T-helper 17 cell (primary cell): ENCODE data around the gene COL18A1. TPM values are rescaled to one million over a fixed set of nuclear protein-coding genes. Genes with fewer than 3 reads are reported as not detected.
A peak's percentile ranks its signal among the peaks of the same experiment; 100 is the strongest.

Source experiments
- ATAC-seq: fragments of 150-1000 bp; cut with Tn5 transposase; 2 replicates; pipeline ENCODE4 v1.10.0; 2021; ENCODE audit warnings: mild to moderate bottlenecking, moderate library complexity
- DNase-seq, 3 donors: peaks; one replicate each; pipeline versions ENCODE4 v3.0.0 to v3.0.0-alpha.2; 2020 to 2021
- H3K9me3 ChIP-seq: one replicate; pipeline ENCODE4 v1.7.0; 2013; ENCODE audit warnings: low read length, mild to moderate bottlenecking; ENCODE audit not compliant: control insufficient read depth, poor library complexity, severe bottlenecking
- H3K27ac Mint-ChIP-seq: one replicate; pipeline ENCODE4 v1.8.0; 2022; ENCODE audit warnings: mild to moderate bottlenecking, moderate library complexity, mixed read lengths
- H3K27me3 Mint-ChIP-seq: one replicate; pipeline ENCODE4 v1.8.0; 2022; ENCODE audit warnings: mixed read lengths
- H3K36me3 Mint-ChIP-seq: one replicate; pipeline ENCODE4 v1.8.0; 2022; ENCODE audit warnings: low read depth, mixed read lengths
- H3K4me1 Mint-ChIP-seq: one replicate; pipeline ENCODE4 v1.8.0; 2022; ENCODE audit warnings: mild to moderate bottlenecking, mixed read lengths
- H3K4me3 Mint-ChIP-seq: one replicate; pipeline ENCODE4 v1.8.0; 2022; ENCODE audit warnings: mild to moderate bottlenecking, moderate library complexity, mixed read lengths
- total RNA-seq, 4 donors: library from RNA in 2 of 4; stranded (reverse) in 2 of 4; gene quantifications; one replicate each; pipeline ENCODE4 v1.2.3 and lab custom pipeline; 2022 to 2026

The COL18A1 gene
- total RNA-seq, 2 donors from 2014 or later = 5.4 to 17.1 TPM

- Mint-ChIP-seq H3K27me3 (peaks cover 28% of the 10 kb centered on the region), H3K4me3 (no peak overlapping the region), H3K4me1 (peaks cover 2% of the 10 kb centered on the region), H3K36me3 (peaks cover 2% of the 10 kb centered on the region), H3K27ac (no peak overlapping the region)
- ATAC-seq (no peak), DNase-seq (no peak)
- H3K9me3 ChIP-seq = no peaks in the 10 kb centered on the region
Observed at GRCh38 chr21:45450423-45451090, 45.6 kb downstream of the COL18A1 start.

GRCh38 chr21:45451091-45451740, 46.3 kb downstream of the COL18A1 start:
- Mint-ChIP-seq H3K36me3 (no peaks in the 10 kb centered on the region), H3K4me1 (no peaks in the 10 kb centered on the region), H3K27ac (no peak overlapping the region), H3K4me3 (no peak overlapping the region), H3K27me3 (peaks cover 21% of the 10 kb centered on the region)
- ATAC-seq (no peak), DNase-seq (no peak)
- no peaks in the 10 kb centered on the region for H3K9me3 ChIP-seq

GRCh38 chr21:45451771-45452182, 46.8 kb downstream of the COL18A1 start:
- ATAC-seq (no peak), DNase-seq (no peak)
- peaks cover 20% of the 10 kb centered on the region for H3K27me3 Mint-ChIP-seq
- H3K9me3 ChIP-seq = no peaks in the 10 kb centered on the region
- H3K4me3 Mint-ChIP-seq = no peak overlapping the region
- H3K27ac Mint-ChIP-seq = no peak overlapping the region
- no peaks in the 10 kb centered on the region for H3K4me1 Mint-ChIP-seq
- no peaks in the 10 kb centered on the region for H3K36me3 Mint-ChIP-seq

GRCh38 chr21:45452696-45453307, 47.8 kb downstream of the COL18A1 start:
- H3K4me1 Mint-ChIP-seq = no peaks in the 10 kb centered on the region
- H3K27me3 Mint-ChIP-seq = peaks cover 16% of the 10 kb centered on the region
- no peaks in the 10 kb centered on the region for H3K9me3 ChIP-seq
- H3K36me3 Mint-ChIP-seq = no peaks in the 10 kb centered on the region
- H3K4me3 Mint-ChIP-seq = no peak overlapping the region
- H3K27ac Mint-ChIP-seq = peak overlapping the region; percentile 1
- ATAC-seq (no peak), DNase-seq (no peak)

- peaks cover 10% of the 10 kb centered on the region for H3K27me3 Mint-ChIP-seq
- no peaks in the 10 kb centered on the region for H3K9me3 ChIP-seq
- no peak overlapping the region for H3K4me3 Mint-ChIP-seq
- H3K4me1 Mint-ChIP-seq = no peaks in the 10 kb centered on the region
- DNase-seq = no peak
- H3K36me3 Mint-ChIP-seq = no peaks in the 10 kb centered on the region
- peak overlapping the region; percentile 1 for H3K27ac Mint-ChIP-seq
- no peak for ATAC-seq
Observed at GRCh38 chr21:45453308-45453950, 48.5 kb downstream of the COL18A1 start.

- Mint-ChIP-seq H3K36me3 (no peaks in the 10 kb centered on the region), H3K27ac (no peak overlapping the region), H3K27me3 (peaks cover under 1% of the 10 kb centered on the region), H3K4me3 (no peak overlapping the region), H3K4me1 (no peaks in the 10 kb centered on the region)
- no peaks in the 10 kb centered on the region for H3K9me3 ChIP-seq
- no peak for DNase-seq
- no peak for ATAC-seq
Observed at GRCh38 chr21:45454060-45454925, 49.3 kb downstream of the COL18A1 start.

- H3K36me3 Mint-ChIP-seq = no peaks in the 10 kb centered on the region
- no peaks in the 10 kb centered on the region for H3K9me3 ChIP-seq
- ATAC-seq = no peak
- no peak overlapping the region for H3K4me3 Mint-ChIP-seq
- H3K4me1 Mint-ChIP-seq = no peaks in the 10 kb centered on the region
- H3K27ac Mint-ChIP-seq = no peak overlapping the region
- H3K27me3 Mint-ChIP-seq = no peaks in the 10 kb centered on the region
- no peak for DNase-seq
Observed at GRCh38 chr21:45454926-45455673, 50.1 kb downstream of the COL18A1 start.

GRCh38 chr21:45455674-45456583, 51.0 kb downstream of the COL18A1 start:
- Mint-ChIP-seq H3K4me3 (no peak overlapping the region), H3K27me3 (no peaks in the 10 kb centered on the region)
- DNase-seq = no peak

GRCh38 chr21:45456584-45457160, 51.7 kb downstream of the COL18A1 start:
- H3K27ac Mint-ChIP-seq = no peak overlapping the region
- no peak for ATAC-seq

More at GRCh38 chr21:45455674-45456583, 51.0 kb downstream of the COL18A1 start:
- Mint-ChIP-seq H3K4me1 (no peaks in the 10 kb centered on the region), H3K27ac (no peak overlapping the region), H3K36me3 (no peaks in the 10 kb centered on the region)
- H3K9me3 ChIP-seq = no peaks in the 10 kb centered on the region
- ATAC-seq = no peak

GRCh38 chr21:45457161-45457831, 52.3 kb downstream of the COL18A1 start:
- H3K4me1 Mint-ChIP-seq = no peaks in the 10 kb centered on the region
- H3K27ac Mint-ChIP-seq = no peak overlapping the region
- no peaks in the 10 kb centered on the region for H3K27me3 Mint-ChIP-seq
- ATAC-seq (no peak), DNase-seq (no peak)
- H3K4me3 Mint-ChIP-seq = no peak overlapping the region
- no peaks in the 10 kb centered on the region for H3K9me3 ChIP-seq
- no peaks in the 10 kb centered on the region for H3K36me3 Mint-ChIP-seq

More at GRCh38 chr21:45456584-45457160, 51.7 kb downstream of the COL18A1 start:
- Mint-ChIP-seq H3K27me3 (no peaks in the 10 kb centered on the region), H3K4me1 (no peaks in the 10 kb centered on the region), H3K36me3 (no peaks in the 10 kb centered on the region), H3K4me3 (no peak overlapping the region)
- H3K9me3 ChIP-seq = no peaks in the 10 kb centered on the region
- no peak for DNase-seq

GRCh38 chr21:45457832-45458172, 52.8 kb downstream of the COL18A1 start:
- no peaks in the 10 kb centered on the region for H3K36me3 Mint-ChIP-seq
- H3K4me1 Mint-ChIP-seq = no peaks in the 10 kb centered on the region
- no peaks in the 10 kb centered on the region for H3K9me3 ChIP-seq
- no peak overlapping the region for H3K27ac Mint-ChIP-seq
- DNase-seq (no peak), ATAC-seq (no peak)
- H3K27me3 Mint-ChIP-seq = no peaks in the 10 kb centered on the region
- H3K4me3 Mint-ChIP-seq = no peak overlapping the region
